GM23338 (cell line): ENCODE results near the gene TARP.
"Not testable (repeated sequence)": the region's sequence is repeated elsewhere in the genome, so short reads cannot be mapped to it uniquely, and the experiment has no call there.

Experiments used
- ATAC-seq: fragments of 200-7000 bp; cut with Tn5 transposase; 3 replicates; pipeline ENCODE4 v1.9.1; 2020
- DNase-seq: peaks from one replicate; pipeline ENCODE4 v3.0.0-alpha.2; 2015; ENCODE audit warnings: low spot score
- H2AFZ ChIP-seq: fragments of 200-600 bp; sonication (generic); 2 replicates; pipeline ENCODE4 v1.8.0; 2016; ENCODE audit warnings: antibody characterized with exemption, mild to moderate bottlenecking, moderate library complexity
- H3F3A ChIP-seq: fragments of 200-600 bp; sonication (generic); replicated peaks from 2 replicates; pipeline ENCODE4 v1.8.0; 2017; ENCODE audit warnings: antibody characterized with exemption, mixed run types, low read depth
- H3K27ac ChIP-seq: fragments of 200-600 bp; sonication (generic); 2 replicates; pipeline ENCODE4 v1.6.1; 2016; ENCODE audit warnings: low read depth
- H3K27me3 ChIP-seq: fragments of 200-600 bp; sonication (generic); 2 replicates; pipeline ENCODE4 v1.8.0; 2016; ENCODE audit warnings: mild to moderate bottlenecking, mixed run types, moderate library complexity; ENCODE audit not compliant: insufficient read depth
- H3K36me3 ChIP-seq: fragments of 200-600 bp; sonication (generic); 2 replicates; pipeline ENCODE4 v1.8.0; 2016; ENCODE audit warnings: mild to moderate bottlenecking; ENCODE audit not compliant: insufficient read depth
- H3K4me1 ChIP-seq: fragments of 200-600 bp; sonication (generic); 2 replicates; pipeline ENCODE4 v1.8.0; 2016; ENCODE audit warnings: mild to moderate bottlenecking, moderate library complexity; ENCODE audit not compliant: insufficient read depth
- H3K4me2 ChIP-seq: fragments of 200-600 bp; sonication (generic); 2 replicates; pipeline ENCODE4 v1.7.1; 2017; ENCODE audit warnings: mixed run types
- H3K4me3 ChIP-seq: fragments of 200-600 bp; sonication (generic); 2 replicates; pipeline ENCODE4 v1.6.1; 2016; ENCODE audit warnings: mixed run types
- H3K79me2 ChIP-seq: fragments of 200-600 bp; sonication (generic); replicated peaks from 2 replicates; pipeline ENCODE4 v1.8.0; 2017; ENCODE audit warnings: mild to moderate bottlenecking; ENCODE audit not compliant: insufficient read depth
- H3K9me2 ChIP-seq: fragments of 200-600 bp; sonication (generic); 2 replicates; pipeline ENCODE4 v1.8.0; 2017; ENCODE audit not compliant: insufficient read depth
- H4K20me1 ChIP-seq: fragments of 200-600 bp; sonication (generic); replicated peaks from 2 replicates; pipeline ENCODE4 v1.8.0; 2017; ENCODE audit warnings: mild to moderate bottlenecking; ENCODE audit not compliant: insufficient read depth
- H3K27ac Mint-ChIP-seq: 2 replicates; pipeline ENCODE4 v1.8.0; 2020; ENCODE audit warnings: inconsistent platforms, mild to moderate bottlenecking, moderate library complexity, mixed read lengths
- H3K27me3 Mint-ChIP-seq: 3 replicates; pipeline ENCODE4 v1.8.0; 2022; ENCODE audit warnings: low read depth, mild to moderate bottlenecking, moderate library complexity, mixed read lengths, inconsistent platforms; ENCODE audit not compliant: insufficient read depth, poor library complexity
- H3K36me3 Mint-ChIP-seq: 3 replicates; pipeline ENCODE4 v1.8.0; 2021; ENCODE audit warnings: low read depth, mild to moderate bottlenecking, inconsistent platforms, moderate library complexity, mixed read lengths
- H3K4me1 Mint-ChIP-seq: 3 replicates; pipeline ENCODE4 v1.8.0; 2020; ENCODE audit warnings: mild to moderate bottlenecking, inconsistent platforms, mixed read lengths
- H3K4me3 Mint-ChIP-seq: 3 replicates; pipeline ENCODE4 v1.8.0; 2021; ENCODE audit warnings: moderate library complexity, mild to moderate bottlenecking, inconsistent platforms, mixed read lengths
- H3K9me3 Mint-ChIP-seq: 3 replicates; pipeline ENCODE4 v1.8.0; 2020; ENCODE audit warnings: moderate library complexity, mild to moderate bottlenecking, inconsistent platforms, mixed read lengths
- CREB1 ChIP-seq: fragments of 250-450 bp; sonication (Bioruptor Pico); IDR thresholded peaks from 2 replicates; pipeline ENCODE4 v1.5.0; 2020; ENCODE audit warnings: low read depth, mild to moderate bottlenecking, moderate library complexity
- CTCF ChIP-seq, 2 experiments: fragments of 200-600 bp in 1 of 2; sonication (generic) in 1 of 2; conservative IDR thresholded peaks; 2 replicates each; pipeline versions ENCODE4 v1.5.1 to v1.6.1; 2016 to 2017; ENCODE audit warnings: antibody characterized with exemption in 2 of 2, low read depth in 2 of 2, mild to moderate bottlenecking in 2 of 2, moderate library complexity in 1 of 2
- ETS1 ChIP-seq: IDR thresholded peaks from 2 replicates; pipeline ENCODE4 v1.6.1; 2016; ENCODE audit warnings: antibody characterized with exemption
- EZH2 ChIP-seq: fragments of 200-600 bp; sonication (generic); IDR thresholded peaks from one replicate; pipeline ENCODE4 v1.8.0; 2017; ENCODE audit warnings: antibody characterized with exemption, mild to moderate bottlenecking, low read depth; ENCODE audit not compliant: unreplicated experiment
- EZH2phosphoT487 ChIP-seq: fragments of 200-600 bp; sonication (generic); IDR thresholded peaks from one replicate; pipeline ENCODE4 v1.8.1; 2018; ENCODE audit warnings: antibody characterized with exemption; ENCODE audit not compliant: unreplicated experiment
- JUNB ChIP-seq: IDR thresholded peaks from one replicate; pipeline ENCODE4 v1.6.1; 2016; ENCODE audit warnings: antibody characterized with exemption; ENCODE audit not compliant: unreplicated experiment
- NANOG ChIP-seq: IDR thresholded peaks from 2 replicates; pipeline ENCODE4 v1.6.1; 2016; ENCODE audit warnings: antibody characterized with exemption, borderline replicate concordance
- REST ChIP-seq: IDR thresholded peaks from one replicate; pipeline ENCODE4 v1.6.1; 2018; ENCODE audit warnings: antibody characterized with exemption; ENCODE audit not compliant: unreplicated experiment
- STAT1 ChIP-seq: IDR thresholded peaks from one replicate; pipeline ENCODE4 v1.6.1; 2016; ENCODE audit warnings: antibody characterized with exemption; ENCODE audit not compliant: unreplicated experiment
- ZNF114 ChIP-seq: fragments of 250-450 bp; sonication (Bioruptor Pico); IDR thresholded peaks from 2 replicates; pipeline ENCODE4 v1.5.0; 2020; ENCODE audit warnings: mild to moderate bottlenecking, moderate library complexity
- ZNF331 ChIP-seq: fragments of 250-450 bp; sonication (Bioruptor Pico); IDR thresholded peaks from 2 replicates; pipeline ENCODE4 v1.5.0; 2020; ENCODE audit warnings: low read depth, mild to moderate bottlenecking, moderate library complexity

Gene TARP

GRCh38 chr7:38234759-38235158, 38.7 kb downstream of the TARP start:
- not testable (repeated sequence) for H3K27ac ChIP-seq, H3K36me3 Mint-ChIP-seq, H3K79me2 ChIP-seq, H3K9me2 ChIP-seq, H3K4me3 ChIP-seq, H3K27ac Mint-ChIP-seq, H3K4me2 ChIP-seq, H3K4me3 Mint-ChIP-seq, H3K4me1 ChIP-seq, H3K27me3 Mint-ChIP-seq, DNase-seq, ATAC-seq, H3K36me3 ChIP-seq, H4K20me1 ChIP-seq, H3F3A ChIP-seq, H3K4me1 Mint-ChIP-seq, H2AFZ ChIP-seq, H3K9me3 Mint-ChIP-seq, H3K27me3 ChIP-seq

GRCh38 chr7:38232502-38233366, 40.7 kb downstream of the TARP start:
- H3K27me3 Mint-ChIP-seq: no peaks in the 10 kb centered on the region
- H3K9me3 Mint-ChIP-seq: no peaks in the 10 kb centered on the region
- Histone ChIP-seq H3F3A (no peaks in the 10 kb centered on the region), H3K27me3 (no peaks in the 10 kb centered on the region), H3K4me1 (peaks cover 9% of the 10 kb centered on the region), H3K4me3 (no peak overlapping the region), H4K20me1 (no peaks in the 10 kb centered on the region), H3K4me2 (no peak overlapping the region), H3K36me3 (no peaks in the 10 kb centered on the region; the same call in none of the 2 replicates), H3K9me2 (no peaks in the 10 kb centered on the region), H3K27ac (no peak overlapping the region), H2AFZ (no peak overlapping the region), H3K79me2 (no peaks in the 10 kb centered on the region)
- peak overlapping the region; percentile 36; the same call in 1 of the 2 replicates for H3K27ac Mint-ChIP-seq
- ATAC-seq (no peak; the same call in 2 of the 3 replicates), DNase-seq (no peak)
- TF ChIP-seq CREB1 (CRISPR knock-in tag) (no peak), NANOG (no peak), ZNF331 (CRISPR knock-in tag) (no peak), EZH2phosphoT487 (no peak), REST (no peak), EZH2 (no peak), CTCF (conservative IDR thresholded peaks at IDR 0.05; ENCODE audit: low read depth in 2 of 2) (no peak), ETS1 (no peak), STAT1 (no peak), JUNB (no peak), ZNF114 (CRISPR knock-in tag) (no peak)
- no peaks in the 10 kb centered on the region; the same call in 2 of the 3 replicates for H3K4me1 Mint-ChIP-seq
- H3K36me3 Mint-ChIP-seq: peaks cover 6% of the 10 kb centered on the region; the same call in 2 of the 3 replicates
- H3K4me3 Mint-ChIP-seq: no peak overlapping the region
